Right atrium auricular region (tissue), 2 donors: Measurements from ENCODE around the gene NCBP1. TPM values are rescaled to one million over a fixed set of nuclear protein-coding genes. Genes with fewer than 3 reads are reported as not detected.

Experiments used
- DNase-seq: peaks from one replicate; pipeline ENCODE4 v3.0.0-alpha.2; 2019; ENCODE audit warnings: low spot score
- H3K27ac ChIP-seq, 2 donors: fragments of 200-600 bp; sonication (generic); 1 replicate in 1 of 2; 2 replicates in 1 of 2; pipeline ENCODE4 v1.5.1; 2016 to 2019
- H3K27me3 ChIP-seq, 2 donors: fragments of 200-600 bp; sonication (generic); one replicate each; pipeline versions ENCODE4 v1.5.1 to v1.6.0; 2017 to 2019
- H3K36me3 ChIP-seq: fragments of 200-600 bp; sonication (generic); one replicate; pipeline ENCODE4 v1.5.1; 2016
- H3K4me1 ChIP-seq, 2 donors: fragments of 200-600 bp; sonication (generic); one replicate each; pipeline versions ENCODE4 v1.5.1 to v1.6.0; 2017 to 2019
- H3K4me3 ChIP-seq, 2 donors: fragments of 200-600 bp; sonication (generic); 1 replicate in 1 of 2; 2 replicates in 1 of 2; pipeline ENCODE4 v1.5.1; 2017 to 2019; ENCODE audit warnings: mild to moderate bottlenecking in 1 of 2, moderate library complexity in 1 of 2
- H3K9me3 ChIP-seq, 2 donors: fragments of 200-600 bp; sonication (generic); one replicate each; pipeline ENCODE4 v1.5.1; 2019
- CTCF ChIP-seq, 2 donors: fragments of 200-600 bp; sonication (generic); IDR thresholded peaks; one replicate each; pipeline ENCODE4 v1.5.1; 2019; ENCODE audit warnings: antibody characterized with exemption in 2 of 2
- total RNA-seq, 2 donors: library from RNA; depleted of rRNA; stranded (reverse); fragments of >200 nt; gene quantifications; one replicate each; pipeline ENCODE4 v1.1.0, GENCODE V29; 2016

NCBP1 gene
- total RNA-seq, 2 donors from 2014 or later = 14.1 to 18.5 TPM

- peaks cover 0 to 8% of the 10 kb centered on the region in 2 donors for H3K4me1 ChIP-seq
- H3K9me3 ChIP-seq = no peaks in the 10 kb centered on the region
- H3K36me3 ChIP-seq = no peaks in the 10 kb centered on the region
- no peak for TF ChIP-seq CTCF (IDR thresholded peaks at IDR 0.05)
- DNase-seq = no peak
- no peak overlapping the region for H3K27ac ChIP-seq
- no peak overlapping the region for H3K4me3 ChIP-seq
- no peaks in the 10 kb centered on the region for H3K27me3 ChIP-seq
Observed at GRCh38 chr9:97705354-97705950, 71.8 kb downstream of the NCBP1 start.

- peaks cover 0 to 8% of the 10 kb centered on the region in 2 donors for H3K4me1 ChIP-seq
- no peak for TF ChIP-seq CTCF (IDR thresholded peaks at IDR 0.05)
- no peaks in the 10 kb centered on the region for H3K27me3 ChIP-seq
- no peak overlapping the region for H3K27ac ChIP-seq
- no peak for DNase-seq
- no peaks in the 10 kb centered on the region for H3K36me3 ChIP-seq
- no peak overlapping the region for H3K4me3 ChIP-seq
- no peaks in the 10 kb centered on the region for H3K9me3 ChIP-seq
Observed at GRCh38 chr9:97706246-97706645, 72.6 kb downstream of the NCBP1 start.

GRCh38 chr9:97710356-97711222, 77.0 kb downstream of the NCBP1 start:
- no peak for DNase-seq
- Histone ChIP-seq H3K36me3 (no peaks in the 10 kb centered on the region), H3K27ac (no peak overlapping the region), H3K9me3 (no peaks in the 10 kb centered on the region), H3K4me1 (no peaks in the 10 kb centered on the region), H3K27me3 (no peaks in the 10 kb centered on the region), H3K4me3 (no peak overlapping the region)
- peak; percentile 79 to 89 for TF ChIP-seq CTCF (IDR thresholded peaks at IDR 0.05)

- no peaks in the 10 kb centered on the region for H3K9me3 ChIP-seq
- no peak for DNase-seq
- H3K36me3 ChIP-seq = no peaks in the 10 kb centered on the region
- no peak for TF ChIP-seq CTCF (IDR thresholded peaks at IDR 0.05)
- no peaks in the 10 kb centered on the region for H3K27me3 ChIP-seq
- H3K4me3 ChIP-seq = no peak overlapping the region
- H3K4me1 ChIP-seq = no peaks in the 10 kb centered on the region
- no peak overlapping the region for H3K27ac ChIP-seq
Observed at GRCh38 chr9:97711223-97711626, 77.6 kb downstream of the NCBP1 start.

- Histone ChIP-seq H3K9me3 (no peaks in the 10 kb centered on the region), H3K27me3 (no peaks in the 10 kb centered on the region), H3K4me3 (no peak overlapping the region), H3K4me1 (no peaks in the 10 kb centered on the region), H3K36me3 (no peaks in the 10 kb centered on the region), H3K27ac (no peak overlapping the region)
- DNase-seq = no peak
- TF ChIP-seq CTCF (IDR thresholded peaks at IDR 0.05) = no peak
Observed at GRCh38 chr9:97714435-97714834, 80.8 kb downstream of the NCBP1 start.
